ENCODE results near the gene RUNX1. TPM values are rescaled to one million over a fixed set of nuclear protein-coding genes. Genes with fewer than 3 reads are reported as not detected.

Gene RUNX1
- total RNA-seq, 1 experiment from 2014 or later, result 55.2 TPM

DNA sequence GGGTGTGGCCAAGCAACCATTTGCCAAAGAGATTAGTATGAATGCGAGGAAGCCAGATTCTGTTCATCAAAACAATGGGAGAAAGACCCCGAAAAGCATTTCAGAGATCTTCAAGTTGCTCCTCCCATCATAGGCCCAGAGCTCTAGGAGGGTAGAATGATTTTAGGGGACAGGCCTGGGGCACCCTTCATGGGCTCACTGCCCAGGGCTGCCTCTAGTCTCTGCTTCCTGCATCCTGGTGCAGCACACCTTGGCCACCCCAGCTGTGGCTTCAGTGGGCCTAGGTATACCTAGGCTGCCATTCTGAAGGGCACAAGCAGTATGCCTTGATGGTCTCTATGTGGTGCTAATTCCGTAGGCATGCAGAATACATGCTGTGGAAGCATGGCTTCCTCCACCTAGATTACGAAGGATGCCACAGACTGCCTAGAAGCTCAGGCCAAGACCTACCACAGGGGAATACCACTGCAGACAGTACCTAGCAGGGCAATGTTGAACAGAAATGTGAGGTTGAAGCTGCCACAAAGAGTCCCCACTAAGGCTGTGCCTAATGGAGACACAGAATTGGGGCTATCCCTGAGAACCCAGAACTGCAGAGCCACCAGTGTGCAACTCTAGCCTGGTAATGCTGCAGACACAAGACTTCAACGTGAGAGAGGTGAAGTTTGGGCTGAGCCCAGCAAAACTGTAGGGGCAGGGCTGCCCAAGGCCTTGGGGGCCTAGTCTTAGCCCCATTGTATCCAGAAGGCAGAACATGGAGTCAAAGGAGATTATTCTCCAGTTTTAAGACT lies 221.5 kb downstream of the RUNX1 start:
- H3K4me1 ChIP-seq (ENCODE audit: insufficient read depth, low read length), result no peaks in the 10 kb centered on the region
- TF ChIP-seq, protein P1, sequence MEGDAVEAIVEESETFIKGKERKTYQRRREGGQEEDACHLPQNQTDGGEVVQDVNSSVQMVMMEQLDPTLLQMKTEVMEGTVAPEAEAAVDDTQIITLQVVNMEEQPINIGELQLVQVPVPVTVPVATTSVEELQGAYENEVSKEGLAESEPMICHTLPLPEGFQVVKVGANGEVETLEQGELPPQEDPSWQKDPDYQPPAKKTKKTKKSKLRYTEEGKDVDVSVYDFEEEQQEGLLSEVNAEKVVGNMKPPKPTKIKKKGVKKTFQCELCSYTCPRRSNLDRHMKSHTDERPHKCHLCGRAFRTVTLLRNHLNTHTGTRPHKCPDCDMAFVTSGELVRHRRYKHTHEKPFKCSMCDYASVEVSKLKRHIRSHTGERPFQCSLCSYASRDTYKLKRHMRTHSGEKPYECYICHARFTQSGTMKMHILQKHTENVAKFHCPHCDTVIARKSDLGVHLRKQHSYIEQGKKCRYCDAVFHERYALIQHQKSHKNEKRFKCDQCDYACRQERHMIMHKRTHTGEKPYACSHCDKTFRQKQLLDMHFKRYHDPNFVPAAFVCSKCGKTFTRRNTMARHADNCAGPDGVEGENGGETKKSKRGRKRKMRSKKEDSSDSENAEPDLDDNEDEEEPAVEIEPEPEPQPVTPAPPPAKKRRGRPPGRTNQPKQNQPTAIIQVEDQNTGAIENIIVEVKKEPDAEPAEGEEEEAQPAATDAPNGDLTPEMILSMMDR (conservative IDR thresholded peaks at IDR 0.05; ENCODE audit: low read depth, low read length), result no peak
- TF ChIP-seq EZH2phosphoT487 (IDR thresholded peaks at IDR 0.05; ENCODE audit: borderline replicate concordance, low read length) (no peak), EZH2 (IDR thresholded peaks at IDR 0.05; ENCODE audit: low read length, unreplicated experiment) (no peak)
- no peaks in the 10 kb centered on the region for H3F3A ChIP-seq (ENCODE audit: low read length, unreplicated experiment)
- no peaks in the 10 kb centered on the region for H4K20me1 ChIP-seq (ENCODE audit: low read length)
- ChIA-PET CTCF (no interaction called here), POLR2A (ENCODE audit: unreplicated experiment) (no interaction called here)
- no peak overlapping the region for H3K4me3 ChIP-seq (ENCODE audit: low read length)
- H3K9ac ChIP-seq (ENCODE audit: low read length), result no peak overlapping the region
- H3K27me3 ChIP-seq (ENCODE audit: low read length), result no peaks in the 10 kb centered on the region
- no peak overlapping the region for H3K4me2 ChIP-seq (ENCODE audit: low read length)
- BruUV-seq (replicated peaks), result no TSS peak
- ATAC-seq, result no peak
- intact Hi-C loops (cut with micrococcal nuclease), result no loop called here
- no peaks in the 10 kb centered on the region for H3K9me2 ChIP-seq (replicated peaks; ENCODE audit: low read length)
- no peak for DNase-seq
- peaks cover 29% of the 10 kb centered on the region; the same call in 1 of the 2 replicates for H3K79me2 ChIP-seq (ENCODE audit: low read length)
- H3K9me3 ChIP-seq (ENCODE audit: low read length), result no peaks in the 10 kb centered on the region
- no peak overlapping the region for H3K27ac ChIP-seq (ENCODE audit: low read length)
- peaks cover 94% of the 10 kb centered on the region for H3K36me3 ChIP-seq (ENCODE audit: low read depth, low read length)
- H2AFZ ChIP-seq (ENCODE audit: low read length), result no peak overlapping the region

DNA sequence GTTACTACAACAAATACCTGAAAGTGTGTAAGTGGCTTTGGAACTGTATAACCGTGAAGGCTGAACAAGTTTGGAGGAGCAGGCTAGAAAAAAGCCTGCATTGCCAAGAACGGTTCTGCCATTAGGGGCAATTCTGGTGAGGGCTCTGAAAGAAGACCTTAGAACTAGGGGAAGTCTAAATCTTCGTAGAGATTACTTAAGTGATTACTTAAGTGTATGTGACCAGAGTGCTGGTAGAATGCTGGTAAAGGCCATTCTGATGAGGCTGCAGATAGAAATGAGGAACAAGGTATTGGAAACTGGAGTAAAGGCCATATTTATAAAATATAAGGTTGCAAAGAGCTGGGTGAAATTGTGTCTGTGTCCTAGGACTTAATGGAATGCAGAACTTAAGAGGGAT lies 222.3 kb downstream of the RUNX1 start:
- intact Hi-C loops (cut with micrococcal nuclease), result no loop called here
- BruUV-seq (replicated peaks), result no TSS peak

More for the DNA sequence above, 222.3 kb downstream of the RUNX1 start:
- no peaks in the 10 kb centered on the region for H3K27me3 ChIP-seq (ENCODE audit: low read length)
- CTCF ChIA-PET, result no interaction called here
- H3K79me2 ChIP-seq (ENCODE audit: low read length), result peaks cover 27% of the 10 kb centered on the region; the same call in 1 of the 2 replicates
- no peaks in the 10 kb centered on the region for H3K4me1 ChIP-seq (ENCODE audit: insufficient read depth, low read length)
- no peak overlapping the region for H3K27ac ChIP-seq (ENCODE audit: low read length)
- H3K9ac ChIP-seq (ENCODE audit: low read length), result no peak overlapping the region
- H4K20me1 ChIP-seq (ENCODE audit: low read length), result no peaks in the 10 kb centered on the region
- ATAC-seq, result no peak
- TF ChIP-seq EZH2 (IDR thresholded peaks at IDR 0.05; ENCODE audit: low read length, unreplicated experiment), result no peak
- TF ChIP-seq, protein P1 (conservative IDR thresholded peaks at IDR 0.05; ENCODE audit: low read depth, low read length), result no peak
- no peaks in the 10 kb centered on the region for H3F3A ChIP-seq (ENCODE audit: low read length, unreplicated experiment)
- H2AFZ ChIP-seq (ENCODE audit: low read length), result no peak overlapping the region
- H3K9me2 ChIP-seq (replicated peaks; ENCODE audit: low read length), result no peaks in the 10 kb centered on the region
- peaks cover 94% of the 10 kb centered on the region for H3K36me3 ChIP-seq (ENCODE audit: low read depth, low read length)
- H3K4me3 ChIP-seq (ENCODE audit: low read length), result no peak overlapping the region
- DNase-seq, result no peak
- POLR2A ChIA-PET (ENCODE audit: unreplicated experiment), result no interaction called here
- no peak overlapping the region for H3K4me2 ChIP-seq (ENCODE audit: low read length)
- no peaks in the 10 kb centered on the region for H3K9me3 ChIP-seq (ENCODE audit: low read length)
